SH-SY5Y (cell line): ENCODE data around the gene COX7A2.

ENCODE experiments used
- GATA2 ChIP-seq: IDR thresholded peaks from 2 replicates; pipeline ENCODE4 v1.6.1; 2011; ENCODE audit warnings: mild to moderate bottlenecking, low read depth, low read length
- GATA3 ChIP-seq: IDR thresholded peaks from 2 replicates; pipeline ENCODE4 v1.6.1; 2011; ENCODE audit warnings: low read depth, mild to moderate bottlenecking, low read length, moderate library complexity

The COX7A2 gene

GRCh38 chr6:75202676-75203131 is 40.9 kb downstream of the COX7A2 start:
- TF ChIP-seq GATA2 (no peak), GATA3 (no peak)

- no peak for TF ChIP-seq GATA3
- TF ChIP-seq GATA2, result no peak
These were observed 41.5 kb downstream of the COX7A2 start for GRCh38 chr6:75201901-75202672.

GRCh38 chr6:75201021-75201420 is 42.6 kb downstream of the COX7A2 start:
- no peak for TF ChIP-seq GATA3
- no peak for TF ChIP-seq GATA2

- TF ChIP-seq GATA2 (no peak), GATA3 (no peak)
These were observed 43.7 kb downstream of the COX7A2 start for GRCh38 chr6:75199889-75200288.

GRCh38 chr6:75196081-75196687 is 47.4 kb downstream of the COX7A2 start:
- no peak for TF ChIP-seq GATA3
- TF ChIP-seq GATA2, result no peak

- no peak for TF ChIP-seq GATA2
- no peak for TF ChIP-seq GATA3
These were observed 55.2 kb downstream of the COX7A2 start for GRCh38 chr6:75188221-75188925.
